Measurements from ENCODE around the gene SLC30A3.
A peak's percentile ranks its signal among the peaks of the same experiment; 100 is the strongest.

Gene SLC30A3

DNA sequence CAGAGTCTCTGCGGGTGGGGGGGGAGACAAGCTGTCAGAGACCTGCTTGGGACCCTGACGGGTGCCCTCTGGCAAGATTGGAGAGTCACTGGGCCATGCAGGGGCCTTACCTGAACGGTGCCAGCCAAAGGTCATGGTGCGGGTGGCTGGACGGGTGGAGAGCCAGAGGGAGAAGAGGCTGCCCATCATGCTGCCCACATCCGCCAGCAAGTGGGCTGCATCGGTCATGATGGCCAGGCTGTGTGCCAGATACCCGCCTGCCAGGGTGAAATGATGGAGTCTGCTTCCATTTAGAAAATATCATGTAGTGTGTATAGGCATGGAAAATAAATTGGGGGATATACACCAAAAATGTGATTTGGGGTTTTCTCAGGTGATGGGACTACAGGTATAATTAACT is 4.8 kb downstream of the SLC30A3 start:
- no peak for DNase-seq

GRCh38 chr2:27256855-27257454 is 5.9 kb downstream of the SLC30A3 start:
- no peak for DNase-seq

- no peak for DNase-seq
Observed at GRCh38 chr2:27255660-27256059, 7.2 kb downstream of the SLC30A3 start.

DNA sequence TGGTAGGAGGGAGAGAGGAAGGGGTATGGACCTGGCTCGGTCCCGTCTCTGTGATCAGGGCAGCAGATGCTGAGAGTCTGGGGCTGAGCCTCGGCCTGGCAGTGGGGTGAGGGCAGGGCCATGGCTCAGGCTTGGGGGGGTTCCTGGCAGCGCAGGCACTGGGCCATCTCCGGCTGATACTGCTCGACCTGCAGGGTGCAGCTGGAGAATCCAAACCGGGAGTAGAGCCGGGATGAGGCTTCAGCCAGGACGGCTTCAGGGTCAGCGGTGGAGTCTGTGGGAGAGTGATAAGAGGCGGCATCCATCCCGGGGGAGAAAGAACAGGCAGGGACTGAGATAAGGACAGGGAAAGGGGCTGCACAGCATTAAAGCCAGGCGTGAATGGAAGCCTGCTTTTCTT is 7.7 kb downstream of the SLC30A3 start:
- no peak for DNase-seq

GRCh38 chr2:27251766-27252165 is 11.1 kb downstream of the SLC30A3 start:
- no peak for DNase-seq

DNA sequence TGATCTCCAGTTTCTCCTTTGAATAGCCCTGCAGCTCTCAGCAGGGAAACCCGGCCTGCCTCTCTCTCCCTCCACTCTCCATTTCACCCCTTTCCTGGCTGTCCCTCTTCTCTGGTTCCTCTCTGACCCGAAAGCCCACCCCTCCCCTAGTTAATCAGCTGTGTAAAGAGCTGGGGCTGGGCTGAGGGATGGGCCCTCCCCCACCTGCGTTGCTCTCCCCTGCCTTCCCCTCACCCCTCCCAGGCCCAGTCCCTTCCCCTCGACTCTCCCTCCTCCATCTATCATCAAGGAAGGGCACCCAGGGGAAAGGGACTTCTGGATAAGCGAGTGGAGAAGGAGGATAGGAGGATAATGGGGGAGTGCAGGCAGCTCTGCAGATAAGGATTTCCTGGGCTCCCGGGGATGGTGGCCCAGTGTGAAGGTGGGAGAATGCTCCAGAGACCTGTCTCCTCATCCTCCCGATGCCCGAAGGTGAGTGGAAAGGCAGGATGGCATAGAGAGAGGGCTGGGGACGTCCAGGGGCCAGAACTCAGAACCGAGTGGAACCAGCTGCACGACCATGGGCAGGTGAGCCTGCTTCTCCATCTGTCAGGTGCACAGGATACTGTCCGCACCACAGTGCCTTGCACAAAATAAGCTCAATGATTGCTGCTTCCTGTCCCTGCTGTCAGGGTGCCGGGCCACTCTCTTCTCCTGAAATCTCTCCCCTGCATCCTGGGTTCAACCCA is 12.0 kb downstream of the SLC30A3 start:
- no peak for DNase-seq

GRCh38 chr2:27249891-27250651 is 12.8 kb downstream of the SLC30A3 start:
- DNase-seq: peak in 2 of 14 donors; percentile 4 to 15

GRCh38 chr2:27249159-27249890 is 13.5 kb downstream of the SLC30A3 start:
- no peak for DNase-seq

- no peak for DNase-seq
Observed at GRCh38 chr2:27247893-27248292, 15.0 kb downstream of the SLC30A3 start.

DNA sequence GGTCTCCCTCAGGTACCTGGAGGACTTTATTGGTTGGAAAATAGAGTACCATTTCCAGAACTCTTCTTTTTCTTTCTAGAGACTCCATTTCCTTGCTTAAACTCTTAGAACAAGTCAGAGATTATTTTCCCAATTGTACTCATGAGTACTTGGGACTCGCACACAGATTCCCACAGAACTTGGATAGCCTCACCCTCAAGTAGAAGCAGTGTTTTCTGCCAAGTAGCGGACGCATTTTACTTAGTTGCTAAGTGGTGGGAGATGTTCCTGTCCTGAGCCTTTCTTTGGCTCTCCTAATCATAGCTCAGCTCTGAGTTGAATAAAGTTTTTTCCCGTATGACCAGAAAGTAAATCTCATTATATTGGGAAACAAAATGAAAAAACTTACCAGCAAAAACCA is 17.2 kb downstream of the SLC30A3 start:
- DNase-seq: no peak

DNA sequence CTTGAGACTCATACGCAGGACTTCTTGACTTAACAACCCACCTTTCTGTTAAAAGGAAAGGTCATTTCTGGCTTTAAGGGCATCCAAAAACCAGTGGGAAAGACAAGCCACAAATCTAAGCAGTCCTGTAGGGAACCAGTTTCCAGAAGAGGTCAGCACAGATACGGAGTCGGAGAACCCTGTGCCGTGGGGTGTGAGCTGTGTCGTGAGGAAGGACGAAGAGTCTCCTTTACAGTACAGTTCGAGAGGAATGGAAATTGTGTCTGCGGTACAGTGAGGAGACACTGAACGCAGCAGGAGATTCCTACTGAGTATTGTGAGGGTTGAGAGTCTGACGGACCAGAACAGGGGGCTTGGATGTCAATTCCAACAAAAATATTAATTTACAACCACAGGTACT is 17.7 kb downstream of the SLC30A3 start:
- no peak for DNase-seq

DNA sequence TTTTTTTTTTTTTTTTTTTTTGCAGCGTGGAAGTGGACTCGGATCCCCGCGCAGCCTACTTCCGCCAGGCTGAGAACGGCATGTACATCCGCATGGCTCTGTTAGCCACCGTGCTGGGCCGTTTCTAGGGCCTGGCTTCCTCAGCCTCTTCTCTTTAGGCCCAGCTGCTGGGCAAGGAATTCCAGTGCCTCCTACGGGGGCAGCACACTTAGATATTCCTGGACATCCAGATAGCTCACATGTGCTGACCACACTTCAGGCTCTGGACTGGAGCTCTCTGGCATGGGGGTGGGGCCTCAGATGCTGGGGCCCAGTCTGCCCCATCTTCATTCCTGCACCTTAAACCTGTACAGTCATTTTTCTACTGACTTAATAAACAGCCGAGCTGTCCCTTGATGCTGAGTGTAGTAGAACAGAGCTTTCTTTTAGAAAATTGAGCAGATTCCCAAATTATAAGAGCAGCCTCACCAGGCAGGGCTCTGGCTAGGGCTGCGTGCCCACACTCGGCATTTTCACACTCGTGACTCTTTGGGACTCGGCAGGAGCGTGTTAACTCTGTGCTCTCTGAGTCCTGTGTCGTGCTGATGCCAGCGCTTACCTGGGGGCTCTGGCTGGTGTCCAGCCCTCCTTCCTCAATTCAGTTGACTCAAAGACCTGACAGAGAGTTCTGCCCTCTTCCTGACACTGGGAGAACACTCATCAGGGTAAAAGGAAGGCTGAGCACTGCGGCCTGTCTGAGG is 19.3 kb downstream of the SLC30A3 start:
- no peak for DNase-seq

- DNase-seq: no peak
Observed at GRCh38 chr2:27242614-27242951, 20.3 kb downstream of the SLC30A3 start.

GRCh38 chr2:27241761-27242613 is 20.9 kb downstream of the SLC30A3 start:
- no peak for DNase-seq

DNA sequence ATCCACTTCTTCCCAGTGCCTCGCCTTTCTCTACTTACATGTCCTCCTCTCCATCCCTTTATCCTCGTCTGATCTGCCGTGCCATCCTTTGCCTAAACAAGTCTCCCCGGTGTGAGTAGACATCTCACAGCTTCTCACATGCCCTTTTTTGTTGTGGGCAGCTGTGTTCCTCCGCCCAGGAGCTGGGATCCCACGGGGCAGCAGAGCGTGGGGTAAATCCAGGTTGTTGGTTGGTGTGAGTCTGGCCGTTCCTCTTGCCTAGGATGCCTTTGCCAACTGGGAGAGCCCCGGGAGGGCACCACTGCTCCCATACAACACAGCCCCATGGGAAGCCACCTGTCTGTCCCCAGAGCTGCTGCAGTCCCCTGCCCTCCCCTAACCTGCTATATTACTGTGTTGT is 22.4 kb downstream of the SLC30A3 start:
- DNase-seq: no peak

DNA sequence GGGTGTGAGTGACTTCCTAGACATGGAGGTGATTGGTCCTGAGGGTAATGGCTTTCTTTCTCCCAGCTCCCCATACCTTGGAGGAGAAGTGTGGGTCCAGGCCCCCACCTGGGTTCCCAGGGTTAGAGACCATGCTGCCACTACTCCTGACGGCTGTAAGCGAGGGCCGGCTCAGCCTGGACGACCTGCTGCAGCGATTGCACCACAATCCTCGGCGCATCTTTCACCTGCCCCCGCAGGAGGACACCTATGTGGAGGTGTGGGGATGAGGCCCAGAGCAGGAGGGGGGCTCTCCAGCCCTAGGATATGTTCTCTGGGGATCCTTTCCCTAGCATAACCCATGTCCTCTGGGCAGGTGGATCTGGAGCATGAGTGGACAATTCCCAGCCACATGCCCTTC is 23.9 kb downstream of the SLC30A3 start:
- no peak for DNase-seq

DNA sequence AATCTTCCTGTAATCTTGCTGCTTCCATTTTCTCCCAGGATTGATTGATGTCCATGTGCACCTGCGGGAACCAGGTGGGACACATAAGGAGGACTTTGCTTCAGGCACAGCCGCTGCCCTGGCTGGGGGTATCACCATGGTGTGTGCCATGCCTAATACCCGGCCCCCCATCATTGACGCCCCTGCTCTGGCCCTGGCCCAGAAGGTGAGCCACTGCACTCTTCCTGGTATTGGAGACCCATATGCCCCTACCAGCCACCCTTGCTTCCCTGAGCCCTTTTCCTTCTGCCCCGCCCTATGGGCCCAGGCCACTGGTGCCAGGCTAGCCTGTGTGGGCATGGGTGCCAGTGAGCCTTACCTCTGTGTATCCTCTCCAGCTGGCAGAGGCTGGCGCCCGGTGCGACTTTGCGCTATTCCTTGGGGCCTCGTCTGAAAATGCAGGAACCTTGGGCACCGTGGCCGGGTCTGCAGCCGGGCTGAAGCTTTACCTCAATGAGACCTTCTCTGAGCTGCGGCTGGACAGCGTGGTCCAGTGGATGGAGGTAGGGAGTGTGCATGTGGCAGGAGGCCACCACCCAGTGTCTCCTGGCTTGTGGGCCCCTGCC is 25.4 kb downstream of the SLC30A3 start:
- no peak for DNase-seq

GRCh38 chr2:27236626-27237025 is 26.2 kb downstream of the SLC30A3 start:
- DNase-seq: no peak

- no peak for DNase-seq
Observed at GRCh38 chr2:27236136-27236535, 26.7 kb downstream of the SLC30A3 start.

DNA sequence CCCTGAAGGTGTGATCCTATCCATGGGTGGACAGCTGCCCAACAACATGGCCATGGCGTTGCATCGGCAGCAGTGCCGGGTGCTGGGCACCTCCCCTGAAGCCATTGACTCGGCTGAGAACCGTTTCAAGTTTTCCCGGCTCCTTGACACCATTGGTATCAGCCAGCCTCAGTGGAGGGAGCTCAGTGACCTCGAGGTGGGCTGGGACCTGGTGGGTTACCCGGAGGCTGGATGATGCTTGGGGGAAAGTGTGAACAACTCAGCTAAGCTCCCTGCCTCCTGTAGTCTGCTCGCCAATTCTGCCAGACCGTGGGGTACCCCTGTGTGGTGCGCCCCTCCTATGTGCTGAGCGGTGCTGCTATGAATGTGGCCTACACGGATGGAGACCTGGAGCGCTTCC is 29.5 kb downstream of the SLC30A3 start:
- no peak for DNase-seq

DNA sequence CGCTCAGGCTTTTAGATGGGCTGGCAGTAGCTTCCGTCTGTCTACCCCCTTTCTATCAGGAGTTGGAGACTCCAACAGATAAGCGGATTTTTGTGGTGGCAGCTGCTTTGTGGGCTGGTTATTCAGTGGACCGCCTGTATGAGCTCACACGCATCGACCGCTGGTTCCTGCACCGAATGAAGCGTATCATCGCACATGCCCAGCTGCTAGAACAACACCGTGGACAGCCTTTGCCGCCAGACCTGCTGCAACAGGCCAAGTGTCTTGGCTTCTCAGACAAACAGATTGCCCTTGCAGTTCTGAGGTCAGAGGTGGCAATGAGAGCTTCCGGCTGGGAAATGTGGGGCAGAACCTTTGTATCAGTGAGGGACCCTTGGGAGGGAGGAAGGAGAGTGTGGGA is 30.9 kb downstream of the SLC30A3 start:
- no peak for DNase-seq

All from C1 segment of cervical spinal cord (tissue), 14 donors.